GM19099 (cell line): Measurements from ENCODE around the gene NRXN2.

Experiments
- POLR2A ChIP-seq: IDR thresholded peaks from 3 replicates; pipeline ENCODE4 v1.6.1; 2011; ENCODE audit warnings: low read depth; ENCODE audit not compliant: insufficient read length; ENCODE audit errors: extremely low read depth

NRXN2 gene

GRCh38 chr11:64762674-64763525, 39.9 kb upstream of the NRXN2 start:
- no peak for TF ChIP-seq POLR2A

- TF ChIP-seq POLR2A, result peak; percentile 32
Observed at GRCh38 chr11:64762277-64762673, 39.3 kb upstream of the NRXN2 start.

- no peak for TF ChIP-seq POLR2A
Observed at GRCh38 chr11:64760759-64761420, 37.9 kb upstream of the NRXN2 start.

- no peak for TF ChIP-seq POLR2A
Observed at GRCh38 chr11:64759722-64760719, 37.0 kb upstream of the NRXN2 start, which contains the start of gene PYGM. TSS of gene PYGM (minus strand) at chr11:64759974. CDS start at chr11:64759898, 76 bp downstream.

- no peak for TF ChIP-seq POLR2A
Observed at GRCh38 chr11:64759131-64759721, 36.2 kb upstream of the NRXN2 start.

GRCh38 chr11:64758330-64759079, 35.5 kb upstream of the NRXN2 start:
- no peak for TF ChIP-seq POLR2A

GRCh38 chr11:64757549-64758329, 34.7 kb upstream of the NRXN2 start:
- TF ChIP-seq POLR2A, result no peak

- no peak for TF ChIP-seq POLR2A
Observed at GRCh38 chr11:64755681-64756361, 32.8 kb upstream of the NRXN2 start.

- TF ChIP-seq POLR2A, result no peak
Observed at GRCh38 chr11:64754919-64755662, 32.1 kb upstream of the NRXN2 start.

- no peak for TF ChIP-seq POLR2A
Observed at GRCh38 chr11:64754124-64754918, 31.3 kb upstream of the NRXN2 start.

GRCh38 chr11:64753380-64754123, 30.6 kb upstream of the NRXN2 start:
- TF ChIP-seq POLR2A, result no peak

- no peak for TF ChIP-seq POLR2A
Observed at GRCh38 chr11:64753019-64753379, 30.0 kb upstream of the NRXN2 start.
